GM20431 (cell line): ENCODE measurements around the gene TPO.

ENCODE experiments used
- in situ Hi-C: fragments of 300-500 bp; cut with MseI, MboI; formaldehyde crosslinking; loops from one replicate; pipeline ENCODE4 v1.15.0; 2020; ENCODE audit warnings: low sequenced_read_pairs; ENCODE audit not compliant: unreplicated experiment

The TPO gene

GRCh38 chr2:1497122-1497611 is 83.9 kb downstream of the TPO start:
- in situ Hi-C loops = no loop called here

GRCh38 chr2:1498176-1498575 is 84.9 kb downstream of the TPO start:
- in situ Hi-C loops = no loop called here

GRCh38 chr2:1499033-1499795 is 86.0 kb downstream of the TPO start:
- in situ Hi-C loops = no loop called here

- in situ Hi-C loops = no loop called here
These were observed 88.0 kb downstream of the TPO start for GRCh38 chr2:1501038-1501851.

GRCh38 chr2:1501991-1502390 is 88.7 kb downstream of the TPO start:
- in situ Hi-C loops = no loop called here

GRCh38 chr2:1502891-1503304 is 89.6 kb downstream of the TPO start:
- in situ Hi-C loops = no loop called here

GRCh38 chr2:1503471-1504310 is 90.4 kb downstream of the TPO start:
- in situ Hi-C loops = no loop called here

GRCh38 chr2:1504311-1504750 is 91.1 kb downstream of the TPO start:
- in situ Hi-C loops = no loop called here

GRCh38 chr2:1505031-1505441 is 91.8 kb downstream of the TPO start:
- in situ Hi-C loops = no loop called here

GRCh38 chr2:1509271-1510065 is 96.2 kb downstream of the TPO start:
- in situ Hi-C loops = no loop called here

GRCh38 chr2:1510176-1510575 is 96.9 kb downstream of the TPO start:
- in situ Hi-C loops = no loop called here

GRCh38 chr2:1511455-1511854 is 98.2 kb downstream of the TPO start:
- in situ Hi-C loops = no loop called here

- in situ Hi-C loops = no loop called here
These were observed 99.3 kb downstream of the TPO start for GRCh38 chr2:1512321-1513289.

- in situ Hi-C loops = no loop called here
These were observed 101.3 kb downstream of the TPO start for GRCh38 chr2:1514391-1515072.

- in situ Hi-C loops = no loop called here
These were observed 101.8 kb downstream of the TPO start for GRCh38 chr2:1515073-1515430.

GRCh38 chr2:1515986-1516797 is 102.9 kb downstream of the TPO start:
- in situ Hi-C loops = no loop called here

- in situ Hi-C loops = no loop called here
These were observed 103.5 kb downstream of the TPO start for GRCh38 chr2:1516798-1517060.
